DND-41 (cell line): ENCODE measurements around the gene EMCN.

Experiments
- ATAC-seq: fragments of 200-7000 bp; cut with Tn5 transposase; 3 replicates; pipeline ENCODE4 v1.9.1; 2021; ENCODE audit warnings: low read depth; ENCODE audit not compliant: insufficient read depth
- DNase-seq: peaks from one replicate; pipeline ENCODE4 v3.0.0-alpha.2; 2020
- H2AFZ ChIP-seq: 2 replicates; pipeline ENCODE4 v1.6.0; 2012; ENCODE audit warnings: low read depth, low read length
- H3K27ac ChIP-seq: 2 replicates; pipeline ENCODE4 v1.5.1; 2012; ENCODE audit warnings: low read length, inconsistent platforms
- H3K27me3 ChIP-seq: fragments of 200-600 bp; sonication (generic); 2 replicates; pipeline ENCODE4 v1.6.0; 2012; ENCODE audit warnings: low read length, mild to moderate bottlenecking, inconsistent platforms; ENCODE audit not compliant: insufficient read depth, poor library complexity
- H3K36me3 ChIP-seq: 2 replicates; pipeline ENCODE4 v1.5.1; 2012; ENCODE audit warnings: low read length, inconsistent platforms; ENCODE audit not compliant: insufficient read depth
- H3K4me1 ChIP-seq: 2 replicates; pipeline ENCODE4 v1.5.1; 2012; ENCODE audit warnings: mild to moderate bottlenecking, low read length; ENCODE audit not compliant: insufficient read depth
- H3K4me2 ChIP-seq: 2 replicates; pipeline ENCODE4 v1.6.0; 2012; ENCODE audit warnings: mild to moderate bottlenecking, moderate library complexity, low read length, inconsistent platforms; ENCODE audit not compliant: insufficient read depth
- H3K4me3 ChIP-seq, 2 experiments: fragments of 200-600 bp in 1 of 2; shearing (Covaris generic) in 1 of 2; 2 replicates each; pipeline ENCODE4 v1.5.1; 2012 to 2016; ENCODE audit warnings: inconsistent platforms in 2 of 2, low read length in 2 of 2, mild to moderate bottlenecking in 2 of 2, low read depth in 1 of 2, moderate library complexity in 1 of 2
- H3K79me2 ChIP-seq: 2 replicates; pipeline ENCODE4 v1.6.0; 2012; ENCODE audit warnings: low read length, inconsistent platforms; ENCODE audit not compliant: insufficient read depth
- H3K9ac ChIP-seq: 2 replicates; pipeline ENCODE4 v1.6.0; 2012; ENCODE audit warnings: low read depth, mild to moderate bottlenecking, inconsistent platforms, low read length, moderate library complexity
- H3K9me3 ChIP-seq: 2 replicates; pipeline ENCODE4 v1.5.1; 2012; ENCODE audit warnings: low read length, moderate library complexity, mild to moderate bottlenecking, inconsistent platforms; ENCODE audit not compliant: insufficient read depth, severe bottlenecking
- H4K20me1 ChIP-seq: 2 replicates; pipeline ENCODE4 v1.6.0; 2012; ENCODE audit warnings: low read length; ENCODE audit not compliant: insufficient read depth
- EZH2 ChIP-seq: IDR thresholded peaks from 3 replicates; pipeline ENCODE4 v1.6.1; 2012; ENCODE audit warnings: borderline replicate concordance, low read depth, mild to moderate bottlenecking, moderate library complexity, low read length, inconsistent platforms; ENCODE audit not compliant: severe bottlenecking
- TF ChIP-seq, protein P1 (sequence below): IDR thresholded peaks from 2 replicates; pipeline ENCODE4 v1.5.1; 2012; ENCODE audit warnings: borderline replicate concordance, low read length, moderate library complexity, mild to moderate bottlenecking; ENCODE audit not compliant: poor library complexity, severe bottlenecking; ENCODE audit errors: extremely low read depth

The EMCN gene

GRCh38 chr4:100431416-100431815, 86.4 kb downstream of the EMCN start:
- no peaks in the 10 kb centered on the region for H3K27me3 ChIP-seq
- ATAC-seq (no peak), DNase-seq (no peak)
- no peaks in the 10 kb centered on the region for H4K20me1 ChIP-seq
- H3K4me1 ChIP-seq: peaks cover 32% of the 10 kb centered on the region
- H3K9me3 ChIP-seq: no peaks in the 10 kb centered on the region
- H3K27ac ChIP-seq: peak overlapping the region; percentile 69
- no peak overlapping the region for H3K4me3 ChIP-seq
- H3K4me2 ChIP-seq: no peak overlapping the region
- TF ChIP-seq, protein P1, sequence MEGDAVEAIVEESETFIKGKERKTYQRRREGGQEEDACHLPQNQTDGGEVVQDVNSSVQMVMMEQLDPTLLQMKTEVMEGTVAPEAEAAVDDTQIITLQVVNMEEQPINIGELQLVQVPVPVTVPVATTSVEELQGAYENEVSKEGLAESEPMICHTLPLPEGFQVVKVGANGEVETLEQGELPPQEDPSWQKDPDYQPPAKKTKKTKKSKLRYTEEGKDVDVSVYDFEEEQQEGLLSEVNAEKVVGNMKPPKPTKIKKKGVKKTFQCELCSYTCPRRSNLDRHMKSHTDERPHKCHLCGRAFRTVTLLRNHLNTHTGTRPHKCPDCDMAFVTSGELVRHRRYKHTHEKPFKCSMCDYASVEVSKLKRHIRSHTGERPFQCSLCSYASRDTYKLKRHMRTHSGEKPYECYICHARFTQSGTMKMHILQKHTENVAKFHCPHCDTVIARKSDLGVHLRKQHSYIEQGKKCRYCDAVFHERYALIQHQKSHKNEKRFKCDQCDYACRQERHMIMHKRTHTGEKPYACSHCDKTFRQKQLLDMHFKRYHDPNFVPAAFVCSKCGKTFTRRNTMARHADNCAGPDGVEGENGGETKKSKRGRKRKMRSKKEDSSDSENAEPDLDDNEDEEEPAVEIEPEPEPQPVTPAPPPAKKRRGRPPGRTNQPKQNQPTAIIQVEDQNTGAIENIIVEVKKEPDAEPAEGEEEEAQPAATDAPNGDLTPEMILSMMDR: no peak
- no peak for TF ChIP-seq EZH2
- peak overlapping the region; percentile 14; the same call in 1 of the 2 replicates for H2AFZ ChIP-seq
- H3K9ac ChIP-seq: no peak overlapping the region
- no peaks in the 10 kb centered on the region for H3K36me3 ChIP-seq
- no peaks in the 10 kb centered on the region for H3K79me2 ChIP-seq

DNA sequence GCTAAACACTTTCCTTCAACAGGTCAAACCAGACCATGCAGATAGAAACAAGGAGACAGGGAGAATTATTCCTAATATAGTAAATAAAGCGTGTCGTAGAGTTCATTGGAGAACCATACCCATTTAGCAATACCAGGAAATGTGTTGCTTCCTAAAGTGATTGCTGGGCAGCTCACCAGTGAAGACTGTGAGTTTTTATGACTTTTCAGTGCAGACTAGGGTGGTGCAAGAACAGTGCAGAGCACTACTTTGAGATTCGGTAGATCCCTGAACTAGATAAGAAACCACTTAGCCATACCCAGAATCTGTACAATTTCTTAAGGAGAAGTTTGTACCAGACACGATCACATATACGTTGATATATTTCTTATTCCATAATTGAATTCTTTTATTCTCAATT, 87.4 kb downstream of the EMCN start:
- Histone ChIP-seq H3K9me3 (no peaks in the 10 kb centered on the region), H3K4me1 (peaks cover 32% of the 10 kb centered on the region)

DNA sequence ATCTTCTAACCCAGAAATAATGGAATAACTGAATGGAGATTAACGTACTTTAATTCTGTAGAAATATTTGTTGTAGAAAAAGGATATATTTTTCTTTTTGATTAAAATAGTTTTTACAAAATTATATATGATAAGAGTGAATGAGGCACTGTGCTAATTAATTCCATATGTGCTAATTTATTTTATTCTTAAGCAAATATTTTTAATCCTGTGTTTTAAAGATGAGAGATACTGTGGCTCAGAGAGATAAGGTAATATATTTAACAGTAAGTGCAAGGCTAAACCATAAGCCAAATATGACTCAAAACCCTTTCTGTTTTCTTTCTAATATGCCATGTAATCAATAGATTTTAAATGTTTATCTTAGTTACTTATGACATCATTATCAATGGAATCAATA, 88.2 kb downstream of the EMCN start:
- peak overlapping the region; percentile 50; the same call in 1 of the 2 replicates for H3K4me2 ChIP-seq
- no peak overlapping the region for H3K4me3 ChIP-seq
- H3K79me2 ChIP-seq: no peaks in the 10 kb centered on the region
- H3K27ac ChIP-seq: peak overlapping the region; percentile 69; the same call in 1 of the 2 replicates
- TF ChIP-seq, protein P1: no peak
- no peak for TF ChIP-seq EZH2
- no peaks in the 10 kb centered on the region for H3K36me3 ChIP-seq
- H4K20me1 ChIP-seq: no peaks in the 10 kb centered on the region
- H3K9ac ChIP-seq: peak overlapping the region; percentile 35; the same call in 1 of the 2 replicates
- H3K4me1 ChIP-seq: peaks cover 32% of the 10 kb centered on the region
- no peaks in the 10 kb centered on the region for H3K27me3 ChIP-seq
- ATAC-seq (no peak), DNase-seq (no peak)
- H2AFZ ChIP-seq: no peak overlapping the region
- H3K9me3 ChIP-seq: no peaks in the 10 kb centered on the region

More for the DNA sequence above, 87.4 kb downstream of the EMCN start:
- no peak for TF ChIP-seq EZH2
- TF ChIP-seq, protein P1: no peak
- peak overlapping the region in 1 of 2 experiments; percentile 11; a peak in 1 of 4 replicates for H3K4me3 ChIP-seq
- H4K20me1 ChIP-seq: no peaks in the 10 kb centered on the region
- peak overlapping the region; percentile 54 for H2AFZ ChIP-seq
- ATAC-seq: peak; percentile 96
- H3K36me3 ChIP-seq: no peaks in the 10 kb centered on the region
- peak overlapping the region; percentile 50 for H3K4me2 ChIP-seq
- H3K9ac ChIP-seq: peak overlapping the region; percentile 35; the same call in 1 of the 2 replicates
- H3K27me3 ChIP-seq: no peaks in the 10 kb centered on the region
- peak; percentile 47 for DNase-seq
- H3K79me2 ChIP-seq: no peaks in the 10 kb centered on the region
- H3K27ac ChIP-seq: peak overlapping the region; percentile 69
